GM08714 (cell line): ENCODE results near the gene HMGB2.

Source experiments
- H3K4me3 ChIP-seq: fragments of 200-500 bp; sonication (Bioruptor generic); 2 replicates; pipeline ENCODE4 v1.5.1; 2014; ENCODE audit warnings: mild to moderate bottlenecking, low read length, inconsistent platforms
- ZNF274 ChIP-seq: IDR thresholded peaks from 2 replicates; pipeline ENCODE4 v1.6.1; 2012; ENCODE audit warnings: mild to moderate bottlenecking, low read depth, low read length

Gene HMGB2

GRCh38 chr4:173318648-173319211 is 15.4 kb downstream of the HMGB2 start:
- no peak overlapping the region for H3K4me3 ChIP-seq
- TF ChIP-seq ZNF274, result no peak

DNA sequence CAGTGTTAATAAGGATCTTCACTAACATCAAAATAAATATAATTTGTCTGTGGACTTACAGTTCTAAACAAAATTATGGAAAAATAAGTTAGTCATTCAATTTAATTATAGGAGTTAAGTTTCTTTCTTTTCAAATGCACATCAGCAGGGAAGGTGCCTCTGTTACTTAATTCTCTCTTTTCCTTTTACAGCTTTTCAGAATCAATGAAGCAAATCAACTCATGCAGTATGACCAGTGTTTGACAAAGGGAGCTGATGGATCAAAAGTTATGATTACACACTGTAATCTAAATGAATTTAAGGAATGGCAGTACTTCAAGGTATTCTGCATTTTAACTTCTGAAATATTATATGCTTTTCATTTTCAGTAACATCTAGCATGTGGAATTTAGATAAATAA is 15.9 kb downstream of the HMGB2 start:
- TF ChIP-seq ZNF274, result no peak
- H3K4me3 ChIP-seq, result no peak overlapping the region

- no peak for TF ChIP-seq ZNF274
- H3K4me3 ChIP-seq, result no peak overlapping the region
These were observed 17.2 kb downstream of the HMGB2 start for GRCh38 chr4:173317004-173317403.

- H3K4me3 ChIP-seq, result no peak overlapping the region
- TF ChIP-seq ZNF274, result no peak
These were observed 18.1 kb downstream of the HMGB2 start for GRCh38 chr4:173316060-173316459.

GRCh38 chr4:173314715-173315114 is 19.4 kb downstream of the HMGB2 start:
- no peak overlapping the region for H3K4me3 ChIP-seq
- no peak for TF ChIP-seq ZNF274

DNA sequence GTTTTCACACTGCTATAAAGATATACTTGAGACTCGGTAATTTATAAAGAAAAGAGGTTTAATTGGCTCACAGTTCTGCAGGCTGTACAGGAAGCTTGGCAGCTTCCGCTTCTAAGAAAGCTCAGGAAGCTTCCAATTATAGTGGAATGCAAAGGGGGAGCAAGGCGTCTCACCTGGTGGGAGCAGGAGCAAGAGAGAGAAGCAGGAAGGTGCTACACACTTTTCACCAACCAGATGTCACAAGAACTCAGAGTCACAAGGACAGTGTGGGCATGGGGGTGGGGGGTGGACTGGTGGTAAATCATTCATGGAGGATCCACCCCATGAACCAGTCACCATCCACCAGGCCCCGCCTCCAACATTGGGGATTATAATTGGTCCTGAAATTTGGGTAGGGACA is 22.8 kb downstream of the HMGB2 start:
- no peak for TF ChIP-seq ZNF274
- no peak overlapping the region for H3K4me3 ChIP-seq

DNA sequence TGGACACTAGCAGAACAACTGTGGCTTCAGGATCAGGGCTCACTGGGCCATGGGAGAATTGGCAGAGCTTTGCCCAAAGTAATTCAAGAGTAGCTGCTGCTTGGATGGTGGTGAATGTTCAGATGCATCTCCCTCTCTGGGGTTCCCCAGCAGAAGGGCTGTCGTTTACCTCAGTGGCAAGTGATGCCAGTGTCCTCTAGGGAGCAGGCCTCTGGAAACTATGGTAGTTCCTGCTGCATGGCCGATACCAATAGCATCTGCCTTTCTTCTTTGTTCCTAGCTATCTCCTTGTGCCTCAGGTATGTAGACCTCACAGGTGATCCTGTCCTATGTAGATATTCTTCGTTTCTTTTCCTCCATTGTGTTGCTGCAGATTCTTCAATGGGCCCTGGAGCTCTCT is 26.4 kb downstream of the HMGB2 start:
- no peak overlapping the region for H3K4me3 ChIP-seq
- no peak for TF ChIP-seq ZNF274

GRCh38 chr4:173301518-173302201 is 32.5 kb downstream of the HMGB2 start:
- no peak for TF ChIP-seq ZNF274
- no peak overlapping the region for H3K4me3 ChIP-seq

GRCh38 chr4:173294444-173294843 is 39.7 kb downstream of the HMGB2 start:
- no peak for TF ChIP-seq ZNF274
- no peak overlapping the region for H3K4me3 ChIP-seq

GRCh38 chr4:173293663-173294062 is 40.5 kb downstream of the HMGB2 start:
- TF ChIP-seq ZNF274, result no peak
- no peak overlapping the region for H3K4me3 ChIP-seq

DNA sequence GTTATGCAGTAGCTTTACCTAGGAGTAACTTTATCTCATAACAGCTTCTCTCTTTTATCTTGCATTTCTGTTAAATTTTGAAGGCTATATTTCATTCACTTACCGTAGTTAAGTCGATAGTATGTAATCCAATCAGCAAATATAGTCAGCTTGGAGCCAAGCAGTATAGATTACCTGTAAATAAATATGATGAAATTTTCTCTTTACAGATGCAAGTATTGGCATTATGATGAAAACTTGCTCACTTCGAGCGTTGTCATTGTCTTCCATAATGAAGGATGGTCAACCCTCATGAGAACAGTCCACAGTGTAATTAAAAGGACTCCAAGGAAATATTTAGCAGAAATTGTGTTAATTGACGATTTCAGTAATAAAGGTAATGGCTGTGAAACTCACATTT is 42.3 kb downstream of the HMGB2 start:
- H3K4me3 ChIP-seq, result no peak overlapping the region
- TF ChIP-seq ZNF274, result no peak

DNA sequence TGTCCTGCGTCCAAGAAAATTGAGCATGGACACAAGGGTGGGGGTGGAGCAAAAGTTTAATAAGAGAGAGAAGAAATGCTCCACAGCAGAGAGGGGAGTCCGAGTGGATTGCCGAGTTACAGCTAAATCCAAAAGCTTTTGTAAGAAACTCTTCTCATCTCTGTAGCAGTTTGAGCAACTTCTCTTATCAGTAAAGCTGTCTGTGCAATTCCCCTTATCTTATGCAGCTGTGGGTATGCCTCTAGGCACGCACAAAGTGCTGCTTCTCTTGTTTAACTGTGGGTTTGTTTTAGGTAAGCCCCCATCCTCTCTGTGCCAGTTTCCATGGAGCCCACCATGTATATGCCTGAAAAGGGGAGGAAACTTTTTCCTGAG is 44.8 kb downstream of the HMGB2 start:
- no peak for TF ChIP-seq ZNF274
- H3K4me3 ChIP-seq, result no peak overlapping the region

GRCh38 chr4:173288698-173289352 is 45.3 kb downstream of the HMGB2 start:
- no peak overlapping the region for H3K4me3 ChIP-seq
- no peak for TF ChIP-seq ZNF274

DNA sequence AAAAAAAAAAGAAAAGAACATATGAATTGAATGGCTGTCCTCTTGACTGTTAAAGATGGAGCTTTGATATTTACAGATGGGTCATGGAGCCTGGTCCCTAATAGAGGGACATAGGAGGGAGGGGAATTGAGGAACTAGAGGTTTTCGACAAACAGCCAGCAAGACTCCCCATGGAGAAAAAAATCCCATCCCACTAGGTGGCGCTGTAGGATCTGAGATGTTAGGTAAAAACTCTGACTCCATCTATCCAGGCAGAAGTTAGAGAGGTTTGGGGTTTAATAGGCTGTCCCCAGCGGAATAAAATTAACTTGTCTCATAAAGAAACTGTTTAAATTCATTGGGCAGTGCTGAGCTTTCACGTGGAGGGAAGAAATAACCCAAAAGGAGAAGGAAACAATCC is 45.9 kb downstream of the HMGB2 start:
- TF ChIP-seq ZNF274, result no peak
- no peak overlapping the region for H3K4me3 ChIP-seq

GRCh38 chr4:173287486-173287885 is 46.7 kb downstream of the HMGB2 start:
- no peak for TF ChIP-seq ZNF274
- H3K4me3 ChIP-seq, result no peak overlapping the region
